ENCODE data around the gene ARID5B. TPM values are rescaled to one million over a fixed set of nuclear protein-coding genes. Genes with fewer than 3 reads are reported as not detected.

Gene ARID5B
- total RNA-seq, 2 donors from 2014 or later: 67.9 to 90.1 TPM

GRCh38 chr10:61907011-61907410, 5.5 kb downstream of the ARID5B start:
- no peak for DNase-seq (ENCODE audit: low spot score)
- no peaks in the 10 kb centered on the region for H3K27me3 ChIP-seq (replicated peaks; ENCODE audit: insufficient read depth)
- TF ChIP-seq POLR2AphosphoS5 (IDR thresholded peaks at IDR 0.05) (no peak), POLR2A (IDR thresholded peaks at IDR 0.05) (no peak), CTCF (IDR thresholded peaks at IDR 0.05) (no peak)
- peak overlapping the region; percentile 15 to 98 for H3K27ac ChIP-seq
- no peaks in the 10 kb centered on the region for H3K9me3 ChIP-seq
- no peaks in the 10 kb centered on the region for H3K4me1 ChIP-seq (replicated peaks)
- WGBS: 38% methylated on average over 2 of the region's 2 CpGs
- H3K4me3 ChIP-seq: no peak overlapping the region
- intact Hi-C loops (cut with DNase I): loop anchor here (10.0 kb wide), 2 partner anchors 242 to 1092 kb away; partner anchors contain the start of gene CABCOCO1
- no peaks in the 10 kb centered on the region for H3K36me3 ChIP-seq

- peak overlapping the region in 1 of 2 donors; percentile 15 for H3K27ac ChIP-seq
- no peak overlapping the region for H3K4me3 ChIP-seq
- H3K36me3 ChIP-seq: no peaks in the 10 kb centered on the region
- H3K4me1 ChIP-seq (replicated peaks): no peaks in the 10 kb centered on the region
- intact Hi-C loops (cut with DNase I): loop anchor here (10.0 kb wide), 2 partner anchors 243 to 1093 kb away; partner anchors contain the start of gene CABCOCO1
- TF ChIP-seq CTCF (IDR thresholded peaks at IDR 0.05) (no peak), POLR2A (IDR thresholded peaks at IDR 0.05) (no peak), POLR2AphosphoS5 (IDR thresholded peaks at IDR 0.05) (no peak)
- no peaks in the 10 kb centered on the region for H3K27me3 ChIP-seq (replicated peaks; ENCODE audit: insufficient read depth)
- H3K9me3 ChIP-seq: no peaks in the 10 kb centered on the region
- no peak for DNase-seq (ENCODE audit: low spot score)
- WGBS: 84% methylated on average over 3 of the region's 3 CpGs
Observed at GRCh38 chr10:61907587-61907986, 6.1 kb downstream of the ARID5B start.

- no peaks in the 10 kb centered on the region for H3K9me3 ChIP-seq
- no peak for TF ChIP-seq POLR2A (IDR thresholded peaks at IDR 0.05)
- TF ChIP-seq POLR2AphosphoS5 (IDR thresholded peaks at IDR 0.05): no peak
- no peak for TF ChIP-seq CTCF (IDR thresholded peaks at IDR 0.05)
- no peaks in the 10 kb centered on the region for H3K36me3 ChIP-seq
- WGBS: 86% methylated on average over 6 of the region's 6 CpGs
- no peak overlapping the region for H3K27ac ChIP-seq
- no peak overlapping the region for H3K4me3 ChIP-seq
- no peaks in the 10 kb centered on the region for H3K27me3 ChIP-seq (replicated peaks; ENCODE audit: insufficient read depth)
- DNase-seq (ENCODE audit: low spot score): no peak
- intact Hi-C loops (cut with DNase I): no loop called here
- peaks cover 3% of the 10 kb centered on the region for H3K4me1 ChIP-seq (replicated peaks)
Observed at GRCh38 chr10:61910226-61910805, 8.8 kb downstream of the ARID5B start.

GRCh38 chr10:61910894-61911293, 9.4 kb downstream of the ARID5B start:
- H3K4me3 ChIP-seq: no peak overlapping the region
- peaks cover 3% of the 10 kb centered on the region for H3K4me1 ChIP-seq (replicated peaks)
- intact Hi-C loops (cut with DNase I): no loop called here
- no peak overlapping the region for H3K27ac ChIP-seq
- DNase-seq (ENCODE audit: low spot score): no peak
- WGBS: 66% methylated on average over 2 of the region's 2 CpGs
- no peak for TF ChIP-seq POLR2A (IDR thresholded peaks at IDR 0.05)
- no peak for TF ChIP-seq CTCF (IDR thresholded peaks at IDR 0.05)
- TF ChIP-seq POLR2AphosphoS5 (IDR thresholded peaks at IDR 0.05): no peak
- H3K27me3 ChIP-seq (replicated peaks; ENCODE audit: insufficient read depth): no peaks in the 10 kb centered on the region
- H3K36me3 ChIP-seq: no peaks in the 10 kb centered on the region
- H3K9me3 ChIP-seq: no peaks in the 10 kb centered on the region

- WGBS: 60% methylated on average over 5 of the region's 5 CpGs
- H3K9me3 ChIP-seq: no peaks in the 10 kb centered on the region
- H3K4me1 ChIP-seq (replicated peaks): peaks cover 3% of the 10 kb centered on the region
- H3K27me3 ChIP-seq (replicated peaks; ENCODE audit: insufficient read depth): no peaks in the 10 kb centered on the region
- no peak for DNase-seq (ENCODE audit: low spot score)
- no peak overlapping the region for H3K27ac ChIP-seq
- no peak overlapping the region for H3K4me3 ChIP-seq
- H3K36me3 ChIP-seq: no peaks in the 10 kb centered on the region
- no peak for TF ChIP-seq CTCF (IDR thresholded peaks at IDR 0.05)
- TF ChIP-seq POLR2A (IDR thresholded peaks at IDR 0.05): no peak
- TF ChIP-seq POLR2AphosphoS5 (IDR thresholded peaks at IDR 0.05): no peak
- intact Hi-C loops (cut with DNase I): no loop called here
Observed at GRCh38 chr10:61911425-61911824, 9.9 kb downstream of the ARID5B start.

Data from prostate gland (tissue), 2 donors.